ENCODE measurements around the gene ROR1. TPM values are rescaled to one million over a fixed set of nuclear protein-coding genes. Genes with fewer than 3 reads are reported as not detected.
A peak's percentile ranks its signal among the peaks of the same experiment; 100 is the strongest.

Gene ROR1
- total RNA-seq, 1 donor from 2014 or later = 131 TPM

- H3K4me3 Mint-ChIP-seq (ENCODE audit: unreplicated experiment) = no peak overlapping the region
- H3K27ac Mint-ChIP-seq (ENCODE audit: unreplicated experiment) = no peak overlapping the region
- no peak for TF ChIP-seq CTCF (IDR thresholded peaks at IDR 0.05)
- peaks cover 75% of the 10 kb centered on the region for H3K4me1 Mint-ChIP-seq (ENCODE audit: low read depth)
- no peaks in the 10 kb centered on the region for H3K27me3 Mint-ChIP-seq (ENCODE audit: low read depth)
- H3K36me3 Mint-ChIP-seq (ENCODE audit: low read depth) = peaks cover 10% of the 10 kb centered on the region
- no peak for DNase-seq (ENCODE audit: low spot score)
- H3K9me3 Mint-ChIP-seq (ENCODE audit: low read depth) = no peaks in the 10 kb centered on the region
Observed at GRCh38 chr1:64126581-64126980, 352.8 kb downstream of the ROR1 start.

GRCh38 chr1:64127297-64127696 is 353.5 kb downstream of the ROR1 start:
- peaks cover 10% of the 10 kb centered on the region for H3K36me3 Mint-ChIP-seq (ENCODE audit: low read depth)
- DNase-seq (ENCODE audit: low spot score) = no peak
- peaks cover 72% of the 10 kb centered on the region for H3K4me1 Mint-ChIP-seq (ENCODE audit: low read depth)
- no peak for TF ChIP-seq CTCF (IDR thresholded peaks at IDR 0.05)
- H3K27ac Mint-ChIP-seq (ENCODE audit: unreplicated experiment) = peak overlapping the region; percentile 43
- H3K27me3 Mint-ChIP-seq (ENCODE audit: low read depth) = no peaks in the 10 kb centered on the region
- H3K4me3 Mint-ChIP-seq (ENCODE audit: unreplicated experiment) = no peak overlapping the region
- H3K9me3 Mint-ChIP-seq (ENCODE audit: low read depth) = no peaks in the 10 kb centered on the region

- no peak for TF ChIP-seq CTCF (IDR thresholded peaks at IDR 0.05)
- Mint-ChIP-seq H3K27me3 (ENCODE audit: low read depth) (no peaks in the 10 kb centered on the region), H3K4me3 (ENCODE audit: unreplicated experiment) (no peak overlapping the region), H3K9me3 (ENCODE audit: low read depth) (no peaks in the 10 kb centered on the region), H3K27ac (ENCODE audit: unreplicated experiment) (peak overlapping the region; percentile 80), H3K4me1 (ENCODE audit: low read depth) (peaks cover 74% of the 10 kb centered on the region), H3K36me3 (ENCODE audit: low read depth) (peaks cover 6% of the 10 kb centered on the region)
- DNase-seq (ENCODE audit: low spot score) = no peak
Observed at GRCh38 chr1:64129701-64130100, 355.9 kb downstream of the ROR1 start.

GRCh38 chr1:64131155-64131554 is 357.3 kb downstream of the ROR1 start:
- H3K36me3 Mint-ChIP-seq (ENCODE audit: low read depth) = peaks cover 6% of the 10 kb centered on the region
- no peak overlapping the region for H3K4me3 Mint-ChIP-seq (ENCODE audit: unreplicated experiment)
- H3K27ac Mint-ChIP-seq (ENCODE audit: unreplicated experiment) = peak overlapping the region; percentile 80
- no peak for TF ChIP-seq CTCF (IDR thresholded peaks at IDR 0.05)
- H3K27me3 Mint-ChIP-seq (ENCODE audit: low read depth) = no peaks in the 10 kb centered on the region
- H3K4me1 Mint-ChIP-seq (ENCODE audit: low read depth) = peaks cover 76% of the 10 kb centered on the region
- H3K9me3 Mint-ChIP-seq (ENCODE audit: low read depth) = no peaks in the 10 kb centered on the region
- no peak for DNase-seq (ENCODE audit: low spot score)

GRCh38 chr1:64133036-64133435 is 359.2 kb downstream of the ROR1 start:
- H3K27me3 Mint-ChIP-seq (ENCODE audit: low read depth) = no peaks in the 10 kb centered on the region
- no peak for TF ChIP-seq CTCF (IDR thresholded peaks at IDR 0.05)
- peaks cover 82% of the 10 kb centered on the region for H3K4me1 Mint-ChIP-seq (ENCODE audit: low read depth)
- no peaks in the 10 kb centered on the region for H3K36me3 Mint-ChIP-seq (ENCODE audit: low read depth)
- no peaks in the 10 kb centered on the region for H3K9me3 Mint-ChIP-seq (ENCODE audit: low read depth)
- H3K27ac Mint-ChIP-seq (ENCODE audit: unreplicated experiment) = peak overlapping the region; percentile 95
- H3K4me3 Mint-ChIP-seq (ENCODE audit: unreplicated experiment) = no peak overlapping the region
- no peak for DNase-seq (ENCODE audit: low spot score)
